Bronchial epithelial cell (primary cell): Measurements from ENCODE around the gene ARSI. TPM values are rescaled to one million over a fixed set of nuclear protein-coding genes. Genes with fewer than 3 reads are reported as not detected.

Experiments used
- DNase-seq: peaks from one replicate; pipeline ENCODE4 v3.0.0-alpha.2; 2010; ENCODE audit warnings: low read depth
- FAIRE-seq: peaks from 2 replicates; lab custom pipeline; 2011; peaks lifted over from hg19 to GRCh38; lab: Jason Lieb, UNC
- H3K27me3 ChIP-seq: 2 replicates; pipeline ENCODE4 v1.5.1; 2011; ENCODE audit warnings: low read length; ENCODE audit not compliant: control insufficient read depth, insufficient read depth
- H3K36me3 ChIP-seq: 2 replicates; pipeline ENCODE4 v1.5.1; 2011; ENCODE audit warnings: low read length; ENCODE audit not compliant: control insufficient read depth, insufficient read depth
- H3K4me3 ChIP-seq: 2 replicates; pipeline ENCODE4 v1.5.1; 2011; ENCODE audit warnings: mild to moderate bottlenecking, low read depth, low read length, control low read depth
- CTCF ChIP-seq: IDR thresholded peaks from 2 replicates; pipeline ENCODE4 v1.5.1; 2011; ENCODE audit warnings: mild to moderate bottlenecking, moderate library complexity, low read length, control low read depth, inconsistent platforms; ENCODE audit not compliant: insufficient read depth, severe bottlenecking
- total RNA-seq: library from RNA; depleted of rRNA; stranded (reverse); fragments of >200 nt; gene quantifications from 2 replicates; pipeline ENCODE4 v1.2.1, GENCODE V29; 2014

The ARSI gene
- total RNA-seq, 1 donor from 2014 or later: 5.8 TPM

GRCh38 chr5:150279330-150280020, 23.2 kb downstream of the ARSI start:
- Histone ChIP-seq H3K27me3 (peaks cover 3% of the 10 kb centered on the region), H3K36me3 (no peaks in the 10 kb centered on the region), H3K4me3 (no peak overlapping the region)
- DNase-seq (no peak), FAIRE-seq (no peak)
- TF ChIP-seq CTCF: no peak

GRCh38 chr5:150278916-150279315, 23.8 kb downstream of the ARSI start:
- no peak for TF ChIP-seq CTCF
- Histone ChIP-seq H3K36me3 (no peaks in the 10 kb centered on the region), H3K4me3 (no peak overlapping the region), H3K27me3 (peaks cover 3% of the 10 kb centered on the region)
- no peak for DNase-seq
- FAIRE-seq: no peak

GRCh38 chr5:150278046-150278730, 24.5 kb downstream of the ARSI start:
- FAIRE-seq: no peak
- peaks cover 3% of the 10 kb centered on the region for H3K27me3 ChIP-seq
- no peaks in the 10 kb centered on the region for H3K36me3 ChIP-seq
- TF ChIP-seq CTCF: no peak
- H3K4me3 ChIP-seq: no peak overlapping the region
- DNase-seq: no peak

- Histone ChIP-seq H3K27me3 (peaks cover 3% of the 10 kb centered on the region), H3K36me3 (no peaks in the 10 kb centered on the region), H3K4me3 (no peak overlapping the region)
- FAIRE-seq (no peak), DNase-seq (no peak)
- TF ChIP-seq CTCF: no peak
Observed at GRCh38 chr5:150277043-150277442, 25.7 kb downstream of the ARSI start.

- DNase-seq (no peak), FAIRE-seq (no peak)
- H3K36me3 ChIP-seq: no peaks in the 10 kb centered on the region
- no peak overlapping the region for H3K4me3 ChIP-seq
- TF ChIP-seq CTCF: no peak
- H3K27me3 ChIP-seq: peaks cover 2% of the 10 kb centered on the region
Observed at GRCh38 chr5:150274811-150275210, 27.9 kb downstream of the ARSI start.

- Histone ChIP-seq H3K36me3 (no peaks in the 10 kb centered on the region), H3K4me3 (no peak overlapping the region), H3K27me3 (no peaks in the 10 kb centered on the region)
- FAIRE-seq (peak; percentile 83), DNase-seq (peak; percentile 48)
- TF ChIP-seq CTCF: peak; percentile 69
Observed at GRCh38 chr5:150272531-150272930, 30.2 kb downstream of the ARSI start.
